LNCAP (cell line): ENCODE data around the gene LINGO3.

Source experiments
- CTCF ChIP-seq: fragments of 450-650 bp; IDR thresholded peaks from 2 replicates; pipeline ENCODE4 v1.5.1; 2017; ENCODE audit warnings: mild to moderate bottlenecking

LINGO3 gene

DNA sequence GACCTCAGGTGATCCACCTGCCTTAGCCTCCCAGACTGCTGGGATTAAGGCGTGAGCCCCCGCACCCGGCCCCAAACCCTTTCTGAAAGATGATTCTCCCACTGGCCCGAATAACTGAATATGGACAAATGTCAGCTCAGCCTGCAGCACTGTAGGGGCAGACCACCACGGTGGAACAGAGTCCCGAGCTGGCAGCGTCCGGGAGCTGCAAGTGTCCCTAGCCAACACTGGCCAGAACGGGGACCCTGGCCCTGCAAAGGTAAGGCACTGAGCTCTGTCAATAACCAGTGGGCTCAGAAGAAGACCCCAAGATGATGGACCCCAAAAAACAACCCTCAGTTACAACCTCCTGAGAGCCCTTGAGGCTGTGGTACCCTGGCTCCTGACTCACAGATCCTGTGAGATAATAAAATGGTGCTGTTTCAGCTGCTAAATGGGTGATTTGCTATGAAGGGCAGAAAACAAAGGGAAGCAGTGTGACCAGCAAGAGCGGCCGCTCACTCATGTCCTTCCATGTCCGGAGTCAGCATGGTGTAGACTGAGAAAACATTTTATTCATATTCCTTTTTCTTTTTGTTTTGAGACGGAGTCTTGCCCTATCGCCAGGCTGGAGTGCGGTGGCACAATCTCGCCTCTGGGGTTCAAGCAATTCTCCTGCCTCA lies 18.9 kb upstream of the LINGO3 start:
- TF ChIP-seq CTCF = no peak

DNA sequence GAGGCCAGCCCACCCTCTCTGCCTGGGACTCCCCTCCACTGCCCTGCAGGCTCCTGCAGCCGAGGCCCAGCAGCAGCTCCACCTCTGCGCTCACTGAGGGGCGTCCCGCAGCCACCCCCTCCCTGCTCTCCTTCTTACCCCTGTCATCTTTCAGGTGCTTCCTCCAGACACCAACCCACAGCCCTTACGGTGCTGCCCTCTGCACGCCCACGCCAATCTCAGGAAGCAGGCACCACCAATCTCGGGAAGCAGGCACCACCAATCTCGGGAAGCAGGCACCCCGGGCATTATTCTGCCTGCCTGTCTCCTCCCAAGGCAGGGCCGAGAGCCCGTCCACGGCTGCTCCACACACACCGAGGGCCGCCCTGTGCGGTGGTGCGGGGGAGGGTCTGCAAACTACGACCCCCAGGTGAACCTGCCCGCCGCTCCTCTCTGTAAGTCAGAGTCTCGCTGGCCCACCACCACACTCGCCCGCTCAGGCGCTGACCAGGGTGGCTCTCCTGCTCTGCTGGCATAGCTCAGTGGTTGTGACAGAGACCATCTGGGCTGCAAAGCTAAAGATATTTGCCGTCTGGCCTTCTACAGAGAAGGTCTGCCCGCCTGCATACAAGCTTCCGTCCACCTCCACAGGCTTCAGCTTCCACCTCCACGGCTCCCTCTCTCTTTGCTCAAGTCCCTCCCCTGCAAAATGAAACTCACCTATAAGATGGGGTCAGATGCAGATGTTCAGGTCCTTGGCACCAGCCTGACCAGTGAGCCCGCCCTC lies 17.5 kb upstream of the LINGO3 start:
- TF ChIP-seq CTCF = no peak

- no peak for TF ChIP-seq CTCF
These were observed 16.4 kb upstream of the LINGO3 start for GRCh38 chr19:2324220-2324948.

- no peak for TF ChIP-seq CTCF
These were observed 15.8 kb upstream of the LINGO3 start for GRCh38 chr19:2323707-2324106.

DNA sequence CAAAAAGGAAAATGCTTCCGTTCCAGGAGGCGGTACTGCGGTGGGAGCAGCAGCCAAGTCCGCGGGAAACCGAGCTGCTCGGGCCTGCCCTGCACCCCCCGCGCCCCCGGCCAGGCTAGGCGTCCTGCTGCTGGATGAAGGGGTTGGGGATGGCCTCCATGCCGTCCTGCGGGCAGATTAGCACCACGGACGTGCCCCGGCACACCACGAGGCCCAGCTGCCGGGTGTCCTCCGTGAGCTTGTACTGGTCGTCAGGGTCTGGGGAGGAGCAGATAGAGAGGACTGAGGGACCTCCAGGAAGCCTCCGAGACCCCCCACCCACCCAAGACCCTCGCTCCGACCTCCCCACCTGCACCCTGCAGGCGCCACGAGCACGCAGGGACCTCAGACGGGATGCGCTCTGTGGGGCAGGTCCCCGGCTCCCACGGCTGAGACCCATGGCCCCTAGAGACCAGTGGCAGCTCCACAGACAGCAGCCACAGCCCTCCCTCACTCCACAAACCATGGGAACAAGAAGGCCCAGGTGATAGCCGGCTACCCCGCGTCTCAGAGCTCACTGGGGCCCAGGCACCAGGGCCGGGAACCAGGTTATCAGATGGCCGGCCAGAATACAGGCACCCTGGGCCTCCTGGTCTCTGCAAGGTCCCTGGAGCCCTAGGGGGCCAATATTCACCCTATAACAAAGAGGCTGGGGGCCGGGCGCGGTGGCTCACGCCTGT lies 13.8 kb upstream of the LINGO3 start:
- TF ChIP-seq CTCF = no peak

GRCh38 chr19:2320939-2321338 lies 13.0 kb upstream of the LINGO3 start:
- TF ChIP-seq CTCF = no peak

DNA sequence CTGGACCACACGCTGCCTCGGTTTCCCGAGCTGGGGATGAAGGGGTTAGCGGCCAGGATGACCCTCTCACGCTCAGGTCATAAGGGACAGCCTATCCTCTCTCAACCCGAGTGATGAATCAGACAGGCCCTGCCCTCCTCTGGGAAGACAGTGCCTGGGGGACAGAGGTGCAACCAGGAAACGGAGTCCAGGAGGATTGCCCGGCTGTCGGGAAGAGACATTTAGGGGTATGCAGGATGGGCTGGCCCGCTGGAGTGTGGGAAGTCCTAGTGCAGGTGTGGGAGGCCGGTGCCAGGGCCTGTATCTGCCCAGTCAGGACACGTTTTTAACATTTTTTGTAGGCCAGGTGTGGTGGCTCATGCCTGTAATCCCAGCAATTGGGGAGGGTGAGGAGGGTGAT lies 12.1 kb upstream of the LINGO3 start:
- TF ChIP-seq CTCF = no peak
